ENCODE results near the gene ADAMTS16.

- TF ChIP-seq CTCF (IDR thresholded peaks at IDR 0.05): no peak
- TF ChIP-seq POLR2A (IDR thresholded peaks at IDR 0.05): no peak
Measured at GRCh38 chr5:5250758-5251157, 110.6 kb downstream of the ADAMTS16 start.
